Mammary epithelial cell (primary cell): ENCODE results near the gene CSNK2A2.

Experiments used
- CTCF ChIP-seq, 2 donors: IDR thresholded peaks in 1 of 2; conservative IDR thresholded peaks in 1 of 2; 2 replicates each; pipeline ENCODE4 v1.5.1; 2011 to 2012; ENCODE audit warnings: inconsistent platforms in 2 of 2, low read length in 2 of 2, mild to moderate bottlenecking in 2 of 2, control low read depth in 1 of 2, low read depth in 1 of 2; ENCODE audit not compliant: insufficient read depth in 1 of 2; ENCODE audit errors: extremely low read depth in 1 of 2
- EZH2 ChIP-seq: IDR thresholded peaks from 2 replicates; pipeline ENCODE4 v1.6.1; 2012; ENCODE audit warnings: low read length, inconsistent platforms, borderline replicate concordance

DNA sequence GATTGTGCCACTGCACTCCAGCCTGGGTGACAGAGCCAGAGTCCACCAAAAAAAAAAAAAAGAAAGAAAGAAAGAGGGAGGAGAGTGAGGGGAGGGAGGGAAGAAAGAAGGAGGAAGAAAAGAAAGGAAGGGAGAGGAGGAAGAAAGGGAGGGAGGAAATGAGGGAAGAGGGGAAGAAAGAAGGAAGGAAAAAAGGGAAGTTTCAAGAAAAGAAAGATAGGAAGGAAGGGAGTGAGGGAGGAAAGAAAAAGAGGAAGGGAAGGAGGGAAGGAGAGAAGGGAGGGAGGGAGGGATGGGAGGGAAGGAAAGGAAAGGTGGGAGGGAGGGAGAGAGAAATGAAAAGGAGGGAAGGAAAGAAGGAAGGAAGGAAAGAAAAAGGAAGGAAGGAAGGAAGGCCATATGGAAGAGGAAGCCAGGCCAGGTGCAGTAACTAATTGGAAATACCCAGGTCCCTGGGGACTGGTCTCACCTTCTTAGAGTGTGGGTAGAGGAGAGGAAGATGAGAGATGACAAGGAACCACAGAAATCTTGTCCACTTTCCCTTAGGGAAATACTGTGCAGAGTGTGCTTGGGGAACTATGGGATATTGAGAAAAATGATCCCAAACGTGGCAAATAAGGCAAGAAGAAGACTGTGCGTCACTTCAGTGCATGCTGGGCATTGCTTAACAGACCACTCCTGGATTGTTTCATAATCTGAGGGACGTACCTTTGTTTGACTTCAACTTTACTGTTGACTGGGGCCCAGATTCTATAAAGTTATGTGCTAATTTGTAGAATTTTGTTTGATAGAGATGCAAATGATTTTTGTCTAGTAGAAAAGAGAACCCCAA lies 15.1 kb upstream of the CSNK2A2 start:
- no peak for TF ChIP-seq CTCF (conservative IDR thresholded peaks at IDR 0.05 in 1 of 2, IDR thresholded peaks at IDR 0.05 in 1 of 2; ENCODE audit: extremely low read depth in 1 of 2, insufficient read depth in 1 of 2, low read depth in 1 of 2, low read length in 2 of 2)
- TF ChIP-seq EZH2 = no peak
